SJCRH30 (cell line): ENCODE data around the gene PRKN. TPM values are rescaled to one million over a fixed set of nuclear protein-coding genes. Genes with fewer than 3 reads are reported as not detected.
"Not testable (repeated sequence)": the region's sequence is repeated elsewhere in the genome, so short reads cannot be mapped to it uniquely, and the experiment has no call there.

ENCODE experiments used
- DNase-seq, 2 experiments: peaks; one replicate each; pipeline ENCODE4 v3.0.0-alpha.2; 2015 to 2020
- H3K27ac ChIP-seq: fragments of 250-450 bp; sonication (Bioruptor Pico); 2 replicates; pipeline ENCODE4 v1.5.1; 2020; ENCODE audit warnings: mild to moderate bottlenecking, moderate library complexity
- H3K27me3 ChIP-seq: fragments of 250-450 bp; sonication (Bioruptor Pico); 2 replicates; pipeline ENCODE4 v1.5.1; 2020; ENCODE audit warnings: mild to moderate bottlenecking, moderate library complexity
- H3K36me3 ChIP-seq: fragments of 250-450 bp; sonication (Bioruptor Pico); 2 replicates; pipeline ENCODE4 v1.5.1; 2020; ENCODE audit warnings: mild to moderate bottlenecking, moderate library complexity
- H3K4me1 ChIP-seq: fragments of 250-450 bp; sonication (Bioruptor Pico); 2 replicates; pipeline ENCODE4 v1.5.1; 2020; ENCODE audit warnings: mild to moderate bottlenecking, moderate library complexity
- H3K4me3 ChIP-seq: fragments of 250-450 bp; sonication (Bioruptor Pico); 2 replicates; pipeline ENCODE4 v1.5.1; 2020; ENCODE audit warnings: mild to moderate bottlenecking, moderate library complexity
- H3K9me3 ChIP-seq: fragments of 250-450 bp; sonication (Bioruptor Pico); replicated peaks from 2 replicates; pipeline ENCODE4 v1.5.1; 2020; ENCODE audit warnings: mild to moderate bottlenecking, moderate library complexity
- total RNA-seq: library from RNA; depleted of rRNA; stranded (reverse); fragments of >200 nt; shearing (Covaris generic); gene quantifications from 2 replicates; pipeline ENCODE4 v1.2.3, GENCODE V29; 2014

The PRKN gene
- total RNA-seq, 1 experiment from 2014 or later: not detected

- Histone ChIP-seq H3K9me3 (no peaks in the 10 kb centered on the region), H3K4me1 (no peaks in the 10 kb centered on the region), H3K27me3 (peaks cover 12% of the 10 kb centered on the region; the same call in 1 of the 2 replicates), H3K4me3 (no peak overlapping the region), H3K27ac (no peak overlapping the region), H3K36me3 (no peaks in the 10 kb centered on the region)
- no peak for DNase-seq
These were observed 836.7 kb downstream of the PRKN start for GRCh38 chr6:161890832-161891297.

GRCh38 chr6:161890133-161890831, 837.3 kb downstream of the PRKN start:
- DNase-seq: no peak
- H3K27me3 ChIP-seq: peaks cover 12% of the 10 kb centered on the region; the same call in 1 of the 2 replicates
- no peak overlapping the region for H3K4me3 ChIP-seq

GRCh38 chr6:161889324-161889723, 838.2 kb downstream of the PRKN start:
- Histone ChIP-seq H3K36me3 (no peaks in the 10 kb centered on the region), H3K9me3 (no peaks in the 10 kb centered on the region), H3K27me3 (peaks cover 12% of the 10 kb centered on the region; the same call in 1 of the 2 replicates), H3K4me3 (no peak overlapping the region), H3K4me1 (no peaks in the 10 kb centered on the region), H3K27ac (no peak overlapping the region)
- DNase-seq: no peak

More at GRCh38 chr6:161890133-161890831, 837.3 kb downstream of the PRKN start:
- Histone ChIP-seq H3K36me3 (no peaks in the 10 kb centered on the region), H3K4me1 (no peaks in the 10 kb centered on the region), H3K27ac (no peak overlapping the region), H3K9me3 (no peaks in the 10 kb centered on the region)

- H3K4me1 ChIP-seq, DNase-seq, H3K27me3 ChIP-seq: not testable (repeated sequence)
These were observed 841.0 kb downstream of the PRKN start for GRCh38 chr6:161886545-161886944.

GRCh38 chr6:161884782-161885181, 842.8 kb downstream of the PRKN start:
- no peaks in the 10 kb centered on the region for H3K36me3 ChIP-seq
- H3K4me1 ChIP-seq: no peaks in the 10 kb centered on the region
- H3K9me3 ChIP-seq: no peaks in the 10 kb centered on the region
- H3K27ac ChIP-seq: no peak overlapping the region
- H3K27me3 ChIP-seq: no peaks in the 10 kb centered on the region; the same call in 1 of the 2 replicates
- no peak overlapping the region for H3K4me3 ChIP-seq
- DNase-seq: no peak

More at GRCh38 chr6:161886545-161886944, 841.0 kb downstream of the PRKN start:
- not testable (repeated sequence) for H3K4me3 ChIP-seq, H3K9me3 ChIP-seq, H3K36me3 ChIP-seq, H3K27ac ChIP-seq

GRCh38 chr6:161882196-161882765, 845.3 kb downstream of the PRKN start:
- no peaks in the 10 kb centered on the region for H3K4me1 ChIP-seq
- no peaks in the 10 kb centered on the region for H3K36me3 ChIP-seq
- no peak overlapping the region for H3K4me3 ChIP-seq
- 0 out of 2 replicates have a peak, but pooled peaks cover 4% of the 10 kb centered on the region for H3K27me3 ChIP-seq
- no peak for DNase-seq
- no peaks in the 10 kb centered on the region for H3K9me3 ChIP-seq
- H3K27ac ChIP-seq: no peak overlapping the region

GRCh38 chr6:161880056-161880455, 847.5 kb downstream of the PRKN start:
- Histone ChIP-seq H3K9me3 (no peaks in the 10 kb centered on the region), H3K36me3 (no peaks in the 10 kb centered on the region), H3K4me1 (no peaks in the 10 kb centered on the region), H3K27me3 (peaks cover 4% of the 10 kb centered on the region; the same call in 1 of the 2 replicates), H3K27ac (no peak overlapping the region), H3K4me3 (no peak overlapping the region)
- DNase-seq: no peak

- no peak for DNase-seq
- peaks cover 4% of the 10 kb centered on the region; the same call in 1 of the 2 replicates for H3K27me3 ChIP-seq
- no peaks in the 10 kb centered on the region for H3K36me3 ChIP-seq
- H3K4me3 ChIP-seq: no peak overlapping the region
- no peak overlapping the region for H3K27ac ChIP-seq
- H3K4me1 ChIP-seq: no peaks in the 10 kb centered on the region
- no peaks in the 10 kb centered on the region for H3K9me3 ChIP-seq
These were observed 851.3 kb downstream of the PRKN start for GRCh38 chr6:161876231-161876630.

GRCh38 chr6:161870236-161870901, 857.2 kb downstream of the PRKN start:
- Histone ChIP-seq H3K27ac (no peak overlapping the region), H3K36me3 (no peaks in the 10 kb centered on the region), H3K4me1 (no peaks in the 10 kb centered on the region), H3K4me3 (no peak overlapping the region), H3K9me3 (no peaks in the 10 kb centered on the region), H3K27me3 (peaks cover 3% of the 10 kb centered on the region; the same call in 1 of the 2 replicates)
- no peak for DNase-seq

GRCh38 chr6:161869491-161869890, 858.1 kb downstream of the PRKN start:
- Histone ChIP-seq H3K27ac (no peak overlapping the region), H3K4me3 (no peak overlapping the region), H3K27me3 (peaks cover 3% of the 10 kb centered on the region; the same call in 1 of the 2 replicates), H3K36me3 (no peaks in the 10 kb centered on the region), H3K9me3 (no peaks in the 10 kb centered on the region), H3K4me1 (no peaks in the 10 kb centered on the region)
- DNase-seq: no peak

GRCh38 chr6:161866570-161866969, 861.0 kb downstream of the PRKN start:
- Histone ChIP-seq H3K36me3 (no peaks in the 10 kb centered on the region), H3K27ac (no peak overlapping the region), H3K4me3 (no peak overlapping the region)

GRCh38 chr6:161861061-161861460, 866.5 kb downstream of the PRKN start:
- H3K36me3 ChIP-seq, H3K4me1 ChIP-seq, H3K9me3 ChIP-seq, DNase-seq, H3K27ac ChIP-seq, H3K27me3 ChIP-seq, H3K4me3 ChIP-seq: not testable (repeated sequence)

More at GRCh38 chr6:161866570-161866969, 861.0 kb downstream of the PRKN start:
- no peak for DNase-seq
- Histone ChIP-seq H3K4me1 (no peaks in the 10 kb centered on the region), H3K27me3 (peaks cover 3% of the 10 kb centered on the region; the same call in 1 of the 2 replicates), H3K9me3 (no peaks in the 10 kb centered on the region)

- no peak overlapping the region for H3K4me3 ChIP-seq
- H3K27me3 ChIP-seq: no peaks in the 10 kb centered on the region
- no peaks in the 10 kb centered on the region for H3K4me1 ChIP-seq
- no peak for DNase-seq
- H3K27ac ChIP-seq: no peak overlapping the region
- no peaks in the 10 kb centered on the region for H3K36me3 ChIP-seq
- H3K9me3 ChIP-seq: no peaks in the 10 kb centered on the region
These were observed 873.9 kb downstream of the PRKN start for GRCh38 chr6:161853657-161854056.

GRCh38 chr6:161851486-161851885, 876.1 kb downstream of the PRKN start:
- H3K27me3 ChIP-seq, H3K4me3 ChIP-seq, H3K9me3 ChIP-seq, H3K27ac ChIP-seq, H3K36me3 ChIP-seq, DNase-seq, H3K4me1 ChIP-seq: not testable (repeated sequence)

- H3K4me1 ChIP-seq: no peaks in the 10 kb centered on the region
- no peaks in the 10 kb centered on the region for H3K36me3 ChIP-seq
- H3K27me3 ChIP-seq: peaks cover 10% of the 10 kb centered on the region; the same call in 1 of the 2 replicates
- no peaks in the 10 kb centered on the region for H3K9me3 ChIP-seq
- H3K27ac ChIP-seq: no peak overlapping the region
- no peak for DNase-seq
- no peak overlapping the region for H3K4me3 ChIP-seq
These were observed 877.0 kb downstream of the PRKN start for GRCh38 chr6:161850562-161850961.
